Panc1 (cell line): Measurements from ENCODE around the gene TMOD2. TPM values are rescaled to one million over a fixed set of nuclear protein-coding genes. Genes with fewer than 3 reads are reported as not detected.

Source experiments
- ATAC-seq: fragments of 200-7000 bp; cut with Tn5 transposase; 2 replicates; pipeline ENCODE4 v1.9.1; 2020; ENCODE audit warnings: mild to moderate bottlenecking, moderate library complexity
- BruUV-seq: library from RNA; stranded (reverse); fragments of 400-500 nt; replicated peaks from 2 replicates; lab custom pipeline; 2021; lab: Mats Ljungman, UMichigan
- CTCF ChIA-PET: fragments of 300-600 bp; sonication (Branson Sonifier 250); formaldehyde crosslinking; loops from one replicate; lab custom pipeline; 2022; ENCODE audit warnings: antibody characterized with exemption; lab: Charles Lee
- POLR2A ChIA-PET: fragments of 300-600 bp; sonication (Branson Sonifier 250); formaldehyde crosslinking; loops from one replicate; lab custom pipeline; 2022; ENCODE audit warnings: antibody characterized with exemption; lab: Charles Lee
- DNase-seq: peaks from one replicate; pipeline ENCODE4 v3.0.0-alpha.2; 2010; ENCODE audit warnings: low read depth, low spot score
- H3K27ac ChIP-seq: 2 replicates; pipeline ENCODE4 v1.5.1; 2011; ENCODE audit warnings: mild to moderate bottlenecking, low read length, inconsistent platforms
- H3K27me3 ChIP-seq: fragments of 200-500 bp; sonication (Bioruptor generic); 2 replicates; pipeline ENCODE4 v1.6.0; 2014; ENCODE audit warnings: low read length, inconsistent platforms; ENCODE audit not compliant: control insufficient read depth, insufficient read depth
- H3K36me3 ChIP-seq: fragments of 200-500 bp; sonication (Bioruptor generic); 2 replicates; pipeline ENCODE4 v1.5.1; 2014; ENCODE audit warnings: inconsistent platforms, mild to moderate bottlenecking, low read length, moderate library complexity; ENCODE audit not compliant: control insufficient read depth, insufficient read depth
- H3K4me1 ChIP-seq: 2 replicates; pipeline ENCODE4 v1.5.1; 2011; ENCODE audit warnings: inconsistent platforms, mild to moderate bottlenecking, low read length, moderate library complexity; ENCODE audit not compliant: control insufficient read depth, insufficient read depth
- H3K4me3 ChIP-seq, 2 experiments: 2 replicates each; pipeline ENCODE4 v1.5.1; 2011 to 2012; ENCODE audit warnings: low read depth in 2 of 2, low read length in 2 of 2, mild to moderate bottlenecking in 2 of 2, inconsistent platforms in 1 of 2, moderate library complexity in 1 of 2
- H3K9me3 ChIP-seq: fragments of 200-500 bp; sonication (Bioruptor generic); 2 replicates; pipeline ENCODE4 v1.5.1; 2014; ENCODE audit warnings: low read depth, mild to moderate bottlenecking, inconsistent platforms, low read length, moderate library complexity; ENCODE audit not compliant: control insufficient read depth, insufficient read depth
- POLR2AphosphoS5 ChIP-seq: IDR thresholded peaks from 2 replicates; pipeline ENCODE4 v1.6.1; 2012; ENCODE audit warnings: mild to moderate bottlenecking, low read depth, low read length, moderate library complexity
- REST ChIP-seq, 2 experiments: IDR thresholded peaks; 2 replicates each; pipeline ENCODE4 v1.6.1; 2011 to 2012; ENCODE audit warnings: low read depth in 2 of 2, control low read depth in 1 of 2, low read length in 1 of 2, mild to moderate bottlenecking in 1 of 2, moderate library complexity in 1 of 2; ENCODE audit not compliant: insufficient read depth in 1 of 2
- SIN3A ChIP-seq: IDR thresholded peaks from 2 replicates; pipeline ENCODE4 v1.6.1; 2012; ENCODE audit warnings: low read depth, mild to moderate bottlenecking, low read length, moderate library complexity, borderline replicate concordance; ENCODE audit not compliant: insufficient read depth
- TCF7L2 ChIP-seq: IDR thresholded peaks from 2 replicates; pipeline ENCODE4 v1.6.1; 2011; ENCODE audit warnings: mild to moderate bottlenecking, low read depth, low read length, inconsistent platforms
- in situ Hi-C: cut with HindIII; loops from 2 replicates; pipeline ENCODE4 v1.10.0; 2016; ENCODE audit warnings: low sequenced_read_pairs, low pct_unique_long_range_greater_than_20kb
- intact Hi-C: fragments of 100-400 bp; cut with micrococcal nuclease; formaldehyde crosslinking; loops from one replicate; pipeline ENCODE4 v1.10.0; 2022; ENCODE audit not compliant: unreplicated experiment
- total RNA-seq: library from RNA; stranded (reverse); gene quantifications from one replicate; pipeline ENCODE4 v1.2.1, GENCODE V29; 2021; ENCODE audit not compliant: unreplicated experiment
- TF ChIP-seq, protein P1 (sequence below): fragments of 450-650 bp; IDR thresholded peaks from 2 replicates; pipeline ENCODE4 v1.5.1; 2017; ENCODE audit warnings: mild to moderate bottlenecking

The TMOD2 gene
- total RNA-seq, 1 experiment from 2014 or later: 1.7 TPM

DNA sequence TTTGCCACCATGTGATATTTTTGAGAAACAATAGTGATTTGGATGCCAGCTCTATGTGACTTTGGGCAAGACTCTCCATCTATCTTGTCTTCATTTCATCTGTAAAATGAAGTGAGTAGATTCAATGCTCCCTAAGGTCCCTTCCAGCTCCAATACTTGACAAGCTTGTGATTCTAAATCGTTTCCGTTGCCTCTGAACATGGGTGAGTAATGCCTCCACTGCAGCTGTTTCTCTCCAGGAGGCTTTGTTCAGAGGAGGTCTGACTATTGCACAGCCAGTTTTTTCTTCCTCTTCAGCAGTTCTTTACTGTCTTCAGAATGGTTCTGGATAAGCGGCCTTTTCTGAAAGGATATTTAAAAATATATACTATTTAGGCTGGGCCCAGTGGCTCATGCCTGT, 63.2 kb downstream of the TMOD2 start:
- H3K27me3 ChIP-seq: no peaks in the 10 kb centered on the region
- intact Hi-C loops: no loop called here
- ChIA-PET POLR2A (interaction anchor here (0.6 kb wide), 1 partner anchor 51 kb away, joined by 5 read pairs; no protein-coding TSS in a partner anchor), CTCF (no interaction called here)
- ATAC-seq (no peak), DNase-seq (no peak)
- in situ Hi-C loops: no loop called here
- BruUV-seq: no TSS peak
- no peak for TF ChIP-seq REST (IDR thresholded peaks at IDR 0.05; ENCODE audit: insufficient read depth in 1 of 2, low read depth in 2 of 2, low read length in 1 of 2)
- TF ChIP-seq POLR2AphosphoS5: no peak
- TF ChIP-seq SIN3A: no peak
- no peak for TF ChIP-seq TCF7L2
- TF ChIP-seq, protein P1, sequence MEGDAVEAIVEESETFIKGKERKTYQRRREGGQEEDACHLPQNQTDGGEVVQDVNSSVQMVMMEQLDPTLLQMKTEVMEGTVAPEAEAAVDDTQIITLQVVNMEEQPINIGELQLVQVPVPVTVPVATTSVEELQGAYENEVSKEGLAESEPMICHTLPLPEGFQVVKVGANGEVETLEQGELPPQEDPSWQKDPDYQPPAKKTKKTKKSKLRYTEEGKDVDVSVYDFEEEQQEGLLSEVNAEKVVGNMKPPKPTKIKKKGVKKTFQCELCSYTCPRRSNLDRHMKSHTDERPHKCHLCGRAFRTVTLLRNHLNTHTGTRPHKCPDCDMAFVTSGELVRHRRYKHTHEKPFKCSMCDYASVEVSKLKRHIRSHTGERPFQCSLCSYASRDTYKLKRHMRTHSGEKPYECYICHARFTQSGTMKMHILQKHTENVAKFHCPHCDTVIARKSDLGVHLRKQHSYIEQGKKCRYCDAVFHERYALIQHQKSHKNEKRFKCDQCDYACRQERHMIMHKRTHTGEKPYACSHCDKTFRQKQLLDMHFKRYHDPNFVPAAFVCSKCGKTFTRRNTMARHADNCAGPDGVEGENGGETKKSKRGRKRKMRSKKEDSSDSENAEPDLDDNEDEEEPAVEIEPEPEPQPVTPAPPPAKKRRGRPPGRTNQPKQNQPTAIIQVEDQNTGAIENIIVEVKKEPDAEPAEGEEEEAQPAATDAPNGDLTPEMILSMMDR: no peak
- no peak overlapping the region for H3K4me3 ChIP-seq
- H3K9me3 ChIP-seq: no peaks in the 10 kb centered on the region
- H3K27ac ChIP-seq: no peak overlapping the region
- no peaks in the 10 kb centered on the region for H3K36me3 ChIP-seq
- H3K4me1 ChIP-seq: no peaks in the 10 kb centered on the region

GRCh38 chr15:51816611-51817010, 65.2 kb downstream of the TMOD2 start:
- intact Hi-C loops (no loop called here), in situ Hi-C loops (no loop called here)
- DNase-seq (no peak), ATAC-seq (no peak)
- H3K27me3 ChIP-seq: no peaks in the 10 kb centered on the region
- H3K27ac ChIP-seq: no peak overlapping the region
- H3K9me3 ChIP-seq: peaks cover 6% of the 10 kb centered on the region; the same call in 1 of the 2 replicates
- POLR2A ChIA-PET: no interaction called here
- CTCF ChIA-PET: no interaction called here
- BruUV-seq: no TSS peak
- TF ChIP-seq, protein P1: no peak
- TF ChIP-seq REST (IDR thresholded peaks at IDR 0.05; ENCODE audit: insufficient read depth in 1 of 2, low read depth in 2 of 2, low read length in 1 of 2): no peak
- no peaks in the 10 kb centered on the region for H3K4me1 ChIP-seq
- no peaks in the 10 kb centered on the region for H3K36me3 ChIP-seq
- no peak overlapping the region for H3K4me3 ChIP-seq
